Liver (tissue), 3 donors: ENCODE results near the gene CNBP.

Experiments
- CTCF ChIP-seq: fragments of 150-350 bp; IDR thresholded peaks from 2 replicates; pipeline ENCODE4 v1.5.1; 2017; ENCODE audit warnings: improper control_type of control experiment, low read depth, low read length; ENCODE audit not compliant: missing input control
- FOXA1 ChIP-seq: IDR thresholded peaks from 2 replicates; pipeline ENCODE4 v1.6.1; 2016; ENCODE audit warnings: antibody characterized with exemption
- GABPA ChIP-seq, 2 donors: IDR thresholded peaks in 1 of 2; conservative IDR thresholded peaks in 1 of 2; 2 replicates each; pipeline ENCODE4 v1.6.1; 2016; ENCODE audit warnings: antibody characterized with exemption in 2 of 2, mild to moderate bottlenecking in 1 of 2, moderate library complexity in 1 of 2
- HNF4G ChIP-seq: IDR thresholded peaks from 2 replicates; pipeline ENCODE4 v1.6.1; 2016; ENCODE audit warnings: antibody characterized with exemption
- MAX ChIP-seq: IDR thresholded peaks from 2 replicates; pipeline ENCODE4 v1.6.1; 2016; ENCODE audit warnings: antibody characterized with exemption
- RAD21 ChIP-seq, 2 donors: IDR thresholded peaks; 2 replicates each; pipeline ENCODE4 v1.6.1; 2016; ENCODE audit warnings: antibody characterized with exemption in 2 of 2, mild to moderate bottlenecking in 2 of 2
- REST ChIP-seq: IDR thresholded peaks from 2 replicates; pipeline ENCODE4 v1.6.1; 2016; ENCODE audit warnings: antibody characterized with exemption, mild to moderate bottlenecking
- ZBTB33 ChIP-seq: IDR thresholded peaks from 2 replicates; pipeline ENCODE4 v1.6.1; 2016; ENCODE audit warnings: antibody characterized with exemption
- donor health status: healthy.
- donor health status: healthy.

- no peak for TF ChIP-seq CTCF
- TF ChIP-seq ZBTB33 = no peak
- TF ChIP-seq FOXA1 = no peak
- TF ChIP-seq GABPA (IDR thresholded peaks at IDR 0.05 in 1 of 2, conservative IDR thresholded peaks at IDR 0.05 in 1 of 2) = no peak
- TF ChIP-seq RAD21 (IDR thresholded peaks at IDR 0.05) = no peak
- peak; percentile 41 for TF ChIP-seq MAX
- TF ChIP-seq HNF4G = no peak
- TF ChIP-seq REST = no peak
Measured at GRCh38 chr3:129207479-129207878, 23.8 kb upstream of the CNBP start.
